IPS-11a (cell line): ENCODE measurements around the gene KRT9.

Experiments
- H3K4me3 ChIP-seq: one replicate; pipeline ENCODE4 v1.5.1; 2013; ENCODE audit warnings: low read depth, low read length, control low read depth

KRT9 gene

DNA sequence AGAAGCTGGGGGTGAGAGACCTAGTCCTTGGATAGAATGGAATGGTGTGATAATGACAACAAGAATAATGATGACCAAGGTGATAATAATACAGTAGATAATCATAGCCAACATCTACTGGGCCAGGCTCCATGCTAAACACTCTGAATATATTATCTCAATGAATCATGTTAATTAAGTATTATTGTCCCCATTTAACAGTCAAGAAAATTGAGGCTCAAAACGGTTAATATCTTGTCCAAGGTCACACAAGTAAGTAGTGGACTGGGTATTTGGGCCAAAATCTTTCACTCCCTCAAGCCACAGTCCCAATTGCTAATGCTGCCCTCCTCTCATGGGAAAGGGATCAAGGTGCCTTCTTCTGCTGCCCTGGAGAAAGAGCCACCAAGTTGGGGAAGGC lies 39.9 kb downstream of the KRT9 start:
- no peak overlapping the region for H3K4me3 ChIP-seq

GRCh38 chr17:41530062-41531048 lies 41.5 kb downstream of the KRT9 start:
- no peak overlapping the region for H3K4me3 ChIP-seq

- no peak overlapping the region for H3K4me3 ChIP-seq
These were observed 42.4 kb downstream of the KRT9 start for GRCh38 chr17:41529491-41529915.

GRCh38 chr17:41528959-41529353 lies 42.9 kb downstream of the KRT9 start:
- no peak overlapping the region for H3K4me3 ChIP-seq

DNA sequence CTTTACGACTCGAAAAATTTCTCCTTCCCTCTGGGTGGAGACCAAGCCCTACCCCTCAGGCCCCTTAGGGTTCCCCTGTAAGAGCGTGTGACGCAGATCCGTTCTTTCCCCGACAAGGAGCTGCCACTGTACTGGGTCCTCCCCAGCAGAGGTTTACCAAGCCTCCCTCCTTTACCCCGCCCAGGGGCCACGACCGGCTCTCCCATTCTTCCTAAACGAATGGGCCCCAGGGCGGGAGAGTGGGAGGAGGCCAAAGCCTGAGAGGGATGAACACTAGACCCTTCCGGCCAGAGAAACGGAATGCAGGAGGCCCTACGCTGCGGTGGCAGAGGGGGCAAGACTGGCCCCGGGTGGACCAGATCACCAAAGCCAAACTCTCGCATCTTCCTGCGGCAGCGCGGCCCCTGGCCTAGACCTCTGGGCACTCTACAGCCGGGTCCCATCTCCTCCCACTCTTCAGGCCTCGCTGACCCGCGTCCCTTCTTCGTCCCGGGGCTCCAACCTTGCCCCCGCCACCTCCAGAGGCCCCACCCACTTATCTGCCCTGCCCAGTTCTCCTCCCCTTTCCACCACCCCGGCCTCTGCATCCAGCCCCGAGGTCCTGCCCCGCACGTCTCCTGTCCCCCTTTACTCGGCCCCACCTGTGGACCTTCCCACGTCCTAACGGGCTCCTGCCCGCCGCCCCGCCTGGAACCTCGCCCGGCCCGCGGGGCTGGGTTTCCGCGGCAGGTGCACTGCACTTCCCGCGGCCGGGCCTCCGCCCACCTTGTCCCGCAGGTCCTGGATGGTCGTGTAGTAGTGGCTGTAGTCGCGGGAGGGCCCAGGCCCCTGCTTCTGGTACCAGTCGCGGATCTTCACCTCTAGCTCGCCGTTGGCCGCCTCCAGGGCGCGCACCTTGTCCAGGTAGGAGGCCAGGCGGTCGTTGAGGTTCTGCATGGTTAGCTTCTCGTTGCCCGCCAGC lies 44.5 kb downstream of the KRT9 start:
- H3K4me3 ChIP-seq = peak overlapping the region; percentile 75

GRCh38 chr17:41524261-41524660 lies 47.6 kb downstream of the KRT9 start:
- H3K4me3 ChIP-seq = no peak overlapping the region

GRCh38 chr17:41523787-41524186 lies 48.1 kb downstream of the KRT9 start:
- H3K4me3 ChIP-seq = no peak overlapping the region

- no peak overlapping the region for H3K4me3 ChIP-seq
These were observed 48.6 kb downstream of the KRT9 start for GRCh38 chr17:41523225-41523593.

DNA sequence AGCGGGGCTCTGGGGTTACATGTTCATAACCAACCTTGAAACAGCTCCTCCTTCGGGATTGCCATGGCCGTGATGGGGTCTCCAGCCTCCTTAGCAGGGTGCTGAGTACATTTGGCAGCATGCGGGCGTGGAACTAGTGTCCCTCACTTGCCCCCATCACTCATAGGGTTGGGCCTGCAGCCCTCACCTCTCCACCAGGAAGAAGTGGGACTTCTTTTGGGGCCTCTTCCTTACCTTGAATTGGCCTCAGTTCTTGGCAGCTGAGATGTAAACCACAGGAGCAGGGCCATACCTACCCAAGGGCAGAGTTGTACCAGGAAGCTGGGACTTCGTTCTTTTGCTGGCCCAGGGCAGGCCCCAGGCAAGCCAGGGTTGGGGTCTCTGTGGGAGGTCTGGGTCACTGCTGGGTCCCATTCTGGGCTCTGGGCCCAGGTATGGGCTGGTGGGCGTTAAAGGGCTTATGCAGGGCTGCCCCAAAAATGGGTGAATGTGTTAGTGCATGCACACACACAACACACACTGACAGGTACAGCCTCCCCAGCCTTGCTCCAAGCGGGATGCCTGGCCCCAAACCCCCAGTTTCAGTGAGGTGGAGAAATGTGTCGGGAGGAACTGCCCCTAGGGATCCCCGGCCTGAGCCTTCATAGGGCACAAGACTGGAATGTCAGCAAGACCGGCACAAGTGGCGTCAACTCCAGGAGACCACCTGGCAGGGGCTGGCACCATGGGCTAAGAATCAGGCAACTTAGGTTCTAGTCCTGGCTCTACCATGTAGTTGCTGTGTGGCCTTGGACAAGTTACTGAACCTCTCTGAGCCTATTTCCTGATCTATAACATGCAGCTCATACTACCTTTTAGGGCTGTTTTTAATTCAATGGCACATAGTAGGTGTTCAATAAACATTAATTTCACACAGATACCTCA lies 49.3 kb downstream of the KRT9 start:
- H3K4me3 ChIP-seq = no peak overlapping the region

DNA sequence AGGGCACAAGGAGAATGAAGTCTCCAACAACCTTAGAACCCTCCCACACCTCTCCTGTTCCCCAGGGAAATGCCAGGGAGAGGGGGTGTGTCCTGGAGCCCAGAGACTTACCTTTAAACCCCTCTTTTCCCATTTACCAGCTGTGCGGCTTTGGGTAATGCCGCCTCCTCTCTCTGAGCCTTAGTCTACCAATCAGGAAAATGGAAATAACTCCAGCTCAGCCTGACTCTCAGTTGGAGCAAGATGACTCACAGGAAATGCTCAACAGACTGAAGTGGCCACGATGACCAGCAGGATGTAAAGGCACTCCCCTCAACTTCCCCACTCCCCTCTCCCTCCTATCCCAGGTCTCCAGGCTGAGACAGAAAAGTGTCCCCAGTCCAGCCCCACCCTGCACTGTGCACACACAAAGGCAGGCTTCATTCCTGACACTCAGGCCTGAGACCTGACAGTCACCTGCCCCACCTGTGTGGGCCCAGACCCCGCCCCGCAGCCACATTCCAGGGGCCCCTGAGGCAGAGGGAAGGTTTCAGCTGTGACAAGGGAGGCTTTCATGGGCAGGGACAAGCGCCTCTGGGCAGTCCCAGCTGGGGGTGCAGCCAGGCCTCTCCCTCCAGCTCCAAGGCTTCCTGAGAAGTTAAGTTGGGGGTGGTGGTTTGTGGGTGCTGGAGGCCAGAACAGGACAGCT lies 50.1 kb downstream of the KRT9 start:
- no peak overlapping the region for H3K4me3 ChIP-seq

- no peak overlapping the region for H3K4me3 ChIP-seq
These were observed 50.9 kb downstream of the KRT9 start for GRCh38 chr17:41520821-41521521.

DNA sequence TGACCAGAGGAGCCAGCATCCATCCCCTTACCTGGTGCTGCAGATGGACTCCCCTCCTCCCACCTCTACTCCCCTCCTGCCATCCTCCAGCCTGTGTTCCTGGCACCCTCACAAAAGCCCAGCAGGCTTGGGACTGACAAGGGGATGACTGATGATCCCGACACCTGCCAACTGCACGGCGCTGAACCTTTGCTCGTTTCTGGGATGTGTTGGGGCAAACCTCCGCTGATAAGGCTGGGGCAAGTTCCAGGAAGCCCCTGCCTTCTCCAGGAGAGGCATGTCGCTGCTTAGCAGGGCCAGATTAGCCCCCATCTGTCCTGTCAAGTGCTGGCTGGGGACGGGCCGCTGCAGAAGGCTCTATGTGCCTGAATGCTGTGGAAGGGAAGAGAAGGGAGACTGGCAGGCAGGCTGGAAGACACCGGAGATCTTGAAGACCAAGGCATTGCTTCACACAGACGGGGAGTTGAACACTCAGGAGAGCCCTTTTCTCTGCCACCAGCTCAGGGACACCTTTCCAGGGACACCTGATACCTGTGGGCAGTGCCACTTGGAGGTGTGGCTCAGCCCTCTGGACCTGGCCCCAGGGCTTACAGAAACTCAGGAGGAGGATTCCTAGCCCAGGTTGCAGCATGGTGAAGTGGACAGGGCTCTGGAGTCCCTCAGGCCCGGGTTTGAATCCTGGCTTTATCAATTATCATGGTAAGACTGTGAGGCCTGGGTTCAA lies 52.2 kb downstream of the KRT9 start:
- H3K4me3 ChIP-seq = no peak overlapping the region

DNA sequence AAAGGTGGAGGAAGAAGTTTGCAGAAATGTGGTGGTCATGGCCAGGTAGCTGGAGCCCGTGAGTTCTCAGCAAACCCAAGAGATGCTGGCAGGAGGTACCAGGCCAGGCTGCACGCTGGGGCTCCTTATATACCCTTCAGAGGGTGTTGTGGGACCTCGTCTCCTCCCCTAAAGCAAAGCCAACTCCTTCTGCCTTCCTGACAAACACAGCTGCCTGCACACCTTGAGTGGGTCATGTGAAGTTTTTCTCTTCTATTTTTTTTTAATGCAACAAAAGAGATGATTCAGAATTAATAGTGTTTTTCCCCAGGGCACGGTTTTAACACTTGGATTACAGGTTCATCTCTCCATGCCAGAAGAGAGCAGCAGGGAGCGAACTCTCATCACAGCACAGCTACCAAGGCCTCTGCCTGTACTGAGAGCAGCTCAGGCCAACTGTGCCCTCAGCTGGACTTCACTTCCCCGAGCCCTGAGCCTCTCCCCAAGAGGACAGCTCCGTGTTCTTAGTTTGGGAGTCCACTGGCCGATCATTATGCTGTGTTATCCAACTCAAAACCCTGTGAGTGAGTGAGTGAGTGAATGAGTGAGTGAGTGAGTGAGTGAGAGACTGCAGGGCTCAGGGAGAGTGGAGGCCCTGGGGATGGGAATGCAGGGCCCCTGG lies 52.9 kb downstream of the KRT9 start, which contains the start of gene KRT15:
KRT15 (minus strand) TSS at position 102 of the 661 bp plus-strand sequence; CDS start at position 39, 63 bp downstream.
- H3K4me3 ChIP-seq = no peak within 1 kb of the TSS

GRCh38 chr17:41518031-41518430 lies 53.8 kb downstream of the KRT9 start:
- no peak overlapping the region for H3K4me3 ChIP-seq

DNA sequence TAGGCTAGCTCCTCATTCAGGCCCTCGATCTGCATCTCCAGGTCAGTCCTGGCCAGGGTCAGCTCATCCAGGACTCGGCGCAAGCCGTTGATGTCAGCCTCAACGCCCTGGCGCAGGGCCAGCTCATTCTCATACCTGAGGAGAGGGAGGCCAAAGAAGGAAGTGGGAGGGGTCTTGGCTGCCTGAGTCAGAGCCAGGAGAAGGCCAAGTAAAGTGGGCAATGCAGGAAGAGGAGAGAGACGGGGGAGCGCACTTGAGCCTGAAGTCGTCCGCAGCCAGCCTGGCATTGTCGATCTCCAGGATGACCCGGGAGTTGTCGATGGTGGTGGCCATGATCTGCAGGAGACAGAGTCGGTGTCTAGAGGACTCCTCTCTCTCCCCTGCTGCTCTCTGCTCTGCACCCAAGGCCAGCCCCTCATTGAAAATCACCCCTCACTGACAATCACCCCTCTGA lies 55.0 kb downstream of the KRT9 start:
- H3K4me3 ChIP-seq = no peak overlapping the region

- no peak overlapping the region for H3K4me3 ChIP-seq
These were observed 55.6 kb downstream of the KRT9 start for GRCh38 chr17:41516147-41516829.
